Testis (tissue), 3 donors: ENCODE results near the gene AIMP1. TPM values are rescaled to one million over a fixed set of nuclear protein-coding genes. Genes with fewer than 3 reads are reported as not detected.
"Not testable (repeated sequence)": the region's sequence is repeated elsewhere in the genome, so short reads cannot be mapped to it uniquely, and the experiment has no call there.

Experiments
- DNase-seq: peaks from one replicate; pipeline ENCODE4 v3.0.0-alpha.2; 2019
- H3K27ac ChIP-seq, 2 donors: fragments of 200-600 bp; sonication (generic); one replicate each; pipeline ENCODE4 v1.5.1; 2019
- H3K27me3 ChIP-seq: fragments of 200-600 bp; sonication (generic); one replicate; pipeline ENCODE4 v1.5.1; 2019
- H3K36me3 ChIP-seq: fragments of 200-600 bp; sonication (generic); one replicate; pipeline ENCODE4 v1.5.1; 2017; ENCODE audit warnings: low read depth; ENCODE audit errors: missing control alignments
- H3K4me1 ChIP-seq: fragments of 200-600 bp; sonication (generic); one replicate; pipeline ENCODE4 v1.5.1; 2019
- H3K4me3 ChIP-seq, 2 donors: fragments of 200-600 bp; sonication (generic); one replicate each; pipeline ENCODE4 v1.5.1; 2017 to 2019
- H3K9me3 ChIP-seq: fragments of 200-600 bp; sonication (generic); one replicate; pipeline ENCODE4 v1.5.1; 2017
- POLR2A ChIP-seq: fragments of 450-650 bp; IDR thresholded peaks from one replicate; pipeline ENCODE4 v1.6.1; 2017; ENCODE audit warnings: antibody characterized with exemption, mild to moderate bottlenecking, moderate library complexity
- WGBS, 2 donors: methylation state at CpG; one replicate each; pipeline ENCODE4 v1.1.5; 2018; 5-methylcytosine and 5-hydroxymethylcytosine counted together
- intact Hi-C: fragments of 100-400 bp; cut with DNase I; formaldehyde crosslinking; loops from one replicate; pipeline ENCODE4 v1.15.1; 2023; ENCODE audit warnings: low total_unique reads
- polyA plus RNA-seq: library from polyadenylated mRNA; stranded (reverse); fragments of 350-450 nt; fragmentation: Illumina TruSeq; extraction: RNeasy Lipid Tissue Mini Kit (QIAGEN cat#74804); gene quantifications from one replicate; pipeline ENCODE4 v1.2.3, GENCODE V29; 2014; ENCODE audit warnings: low read depth, low replicate concordance; ENCODE audit not compliant: insufficient read depth
- total RNA-seq, 2 donors: library from RNA; depleted of rRNA; stranded (reverse); fragments of >200 nt; gene quantifications; one replicate each; pipeline ENCODE4 v1.2.3, GENCODE V29; 2016
- TF ChIP-seq, protein P1 (sequence below), 3 experiments: fragments of 450-650 bp in 2 of 3; fragments of 200-600 bp in 1 of 3; sonication (generic) in 1 of 3; IDR thresholded peaks; one replicate each; pipeline ENCODE4 v1.5.1; 2016 to 2019; ENCODE audit warnings: antibody characterized with exemption in 3 of 3, mild to moderate bottlenecking in 2 of 3, moderate library complexity in 1 of 3

Gene AIMP1
- total and polyA plus RNA-seq, 3 donors from 2014 or later: 17.7 to 26.3 (median 20.0) TPM

DNA sequence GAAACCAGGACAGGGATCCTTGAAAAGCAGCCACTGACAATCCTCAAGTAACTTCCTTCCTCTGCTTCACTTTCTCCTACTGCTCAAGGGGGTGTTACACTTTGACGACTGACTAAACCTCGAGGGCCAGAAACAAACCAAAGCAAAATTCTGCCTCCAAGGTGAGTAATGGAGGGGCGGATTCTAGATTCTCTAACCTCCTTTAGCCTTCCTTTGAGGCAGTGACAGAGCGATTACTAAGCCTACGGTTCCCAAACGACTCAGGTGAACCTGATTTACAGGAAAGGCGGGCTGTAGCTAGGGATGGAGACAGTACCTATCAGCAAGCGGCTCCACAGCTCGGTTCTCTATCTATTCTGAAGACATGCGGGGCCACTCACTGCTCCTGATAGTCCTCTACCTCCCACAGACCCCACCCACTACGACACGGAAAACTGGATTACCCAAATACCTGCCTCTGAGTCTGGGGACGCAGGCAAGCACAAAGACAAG, 828 bp upstream of the AIMP1 start:
- no peaks in the 10 kb centered on the region for H3K36me3 ChIP-seq
- no peak for DNase-seq
- WGBS, 2 donors: 0% methylated on average over 10 to 13 of the region's 13 CpGs
- no peaks in the 10 kb centered on the region for H3K27me3 ChIP-seq
- intact Hi-C loops: no loop called here
- peaks cover 17% of the 10 kb centered on the region for H3K4me1 ChIP-seq
- H3K4me3 ChIP-seq: peak overlapping the region; percentile 76 to 86
- TF ChIP-seq, protein P1, sequence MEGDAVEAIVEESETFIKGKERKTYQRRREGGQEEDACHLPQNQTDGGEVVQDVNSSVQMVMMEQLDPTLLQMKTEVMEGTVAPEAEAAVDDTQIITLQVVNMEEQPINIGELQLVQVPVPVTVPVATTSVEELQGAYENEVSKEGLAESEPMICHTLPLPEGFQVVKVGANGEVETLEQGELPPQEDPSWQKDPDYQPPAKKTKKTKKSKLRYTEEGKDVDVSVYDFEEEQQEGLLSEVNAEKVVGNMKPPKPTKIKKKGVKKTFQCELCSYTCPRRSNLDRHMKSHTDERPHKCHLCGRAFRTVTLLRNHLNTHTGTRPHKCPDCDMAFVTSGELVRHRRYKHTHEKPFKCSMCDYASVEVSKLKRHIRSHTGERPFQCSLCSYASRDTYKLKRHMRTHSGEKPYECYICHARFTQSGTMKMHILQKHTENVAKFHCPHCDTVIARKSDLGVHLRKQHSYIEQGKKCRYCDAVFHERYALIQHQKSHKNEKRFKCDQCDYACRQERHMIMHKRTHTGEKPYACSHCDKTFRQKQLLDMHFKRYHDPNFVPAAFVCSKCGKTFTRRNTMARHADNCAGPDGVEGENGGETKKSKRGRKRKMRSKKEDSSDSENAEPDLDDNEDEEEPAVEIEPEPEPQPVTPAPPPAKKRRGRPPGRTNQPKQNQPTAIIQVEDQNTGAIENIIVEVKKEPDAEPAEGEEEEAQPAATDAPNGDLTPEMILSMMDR (IDR thresholded peaks at IDR 0.05): no peak
- TF ChIP-seq POLR2A: no peak
- peak overlapping the region; percentile 91 to 97 for H3K27ac ChIP-seq
- H3K9me3 ChIP-seq: no peaks in the 10 kb centered on the region

- 2 to 3% methylated on average over 13 of the region's 13 CpGs for WGBS, 2 donors
- intact Hi-C loops: no loop called here
- Histone ChIP-seq H3K27me3 (no peaks in the 10 kb centered on the region), H3K4me1 (peaks cover 17% of the 10 kb centered on the region), H3K9me3 (no peaks in the 10 kb centered on the region), H3K4me3 (peak overlapping the region; percentile 76 to 86), H3K36me3 (no peaks in the 10 kb centered on the region), H3K27ac (peak overlapping the region; percentile 91 to 97)
- DNase-seq: no peak
- TF ChIP-seq POLR2A: no peak
- TF ChIP-seq, protein P1 (IDR thresholded peaks at IDR 0.05): no peak
Observed at GRCh38 chr4:106316773-106317409, 541 bp downstream of the AIMP1 start.

DNA sequence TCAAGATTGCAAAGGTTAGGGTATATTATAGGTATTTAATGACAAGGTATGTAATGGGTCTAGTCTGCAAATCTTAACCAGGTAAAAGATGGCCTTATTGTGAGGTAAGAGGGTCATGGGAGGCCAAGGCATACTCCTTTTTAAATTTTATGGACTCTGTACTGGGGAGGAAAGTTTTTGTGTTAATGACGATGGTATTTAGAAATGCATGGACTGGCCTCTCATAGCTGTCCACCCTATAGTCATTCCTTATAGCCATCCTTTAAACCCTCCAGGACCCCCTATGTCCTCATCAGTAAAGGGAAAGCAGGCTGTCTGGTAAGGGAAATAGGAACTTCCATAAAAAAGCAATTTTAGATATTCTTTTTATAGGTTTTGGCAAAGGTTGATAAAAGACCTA, 1.5 kb downstream of the AIMP1 start:
- H3K27me3 ChIP-seq: no peaks in the 10 kb centered on the region
- H3K4me3 ChIP-seq: no peak overlapping the region
- H3K9me3 ChIP-seq: no peaks in the 10 kb centered on the region
- H3K4me1 ChIP-seq: peaks cover 17% of the 10 kb centered on the region
- intact Hi-C loops: no loop called here
- 68 to 74% methylated on average over 1 of the region's 1 CpG for WGBS, 2 donors
- no peaks in the 10 kb centered on the region for H3K36me3 ChIP-seq
- TF ChIP-seq, protein P1 (IDR thresholded peaks at IDR 0.05): no peak
- no peak for TF ChIP-seq POLR2A
- DNase-seq: no peak
- H3K27ac ChIP-seq: no peak overlapping the region

DNA sequence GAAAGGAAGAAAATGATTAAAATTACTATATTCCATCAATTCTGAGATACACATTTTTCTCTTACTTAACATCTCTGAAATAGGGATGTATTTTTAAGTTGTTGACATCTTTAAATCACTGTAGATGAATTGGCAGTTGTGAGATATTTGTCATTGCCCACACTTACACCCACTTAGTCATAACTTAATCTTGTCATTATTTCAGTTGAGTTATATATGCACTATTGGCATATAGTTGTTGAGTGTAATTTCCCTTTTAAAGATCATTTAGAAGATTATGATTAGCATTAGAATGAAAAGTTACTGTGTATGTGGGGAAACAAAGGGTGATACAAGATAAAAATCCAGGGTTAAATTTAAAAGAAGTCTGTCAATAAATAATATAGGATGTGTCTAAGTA, 2.2 kb downstream of the AIMP1 start:
- Histone ChIP-seq H3K4me3 (no peak overlapping the region), H3K27ac (no peak overlapping the region), H3K27me3 (no peaks in the 10 kb centered on the region), H3K9me3 (no peaks in the 10 kb centered on the region), H3K36me3 (no peaks in the 10 kb centered on the region), H3K4me1 (peaks cover 17% of the 10 kb centered on the region)
- no peak for DNase-seq
- intact Hi-C loops: no loop called here
- TF ChIP-seq, protein P1 (IDR thresholded peaks at IDR 0.05): no peak
- TF ChIP-seq POLR2A: no peak

DNA sequence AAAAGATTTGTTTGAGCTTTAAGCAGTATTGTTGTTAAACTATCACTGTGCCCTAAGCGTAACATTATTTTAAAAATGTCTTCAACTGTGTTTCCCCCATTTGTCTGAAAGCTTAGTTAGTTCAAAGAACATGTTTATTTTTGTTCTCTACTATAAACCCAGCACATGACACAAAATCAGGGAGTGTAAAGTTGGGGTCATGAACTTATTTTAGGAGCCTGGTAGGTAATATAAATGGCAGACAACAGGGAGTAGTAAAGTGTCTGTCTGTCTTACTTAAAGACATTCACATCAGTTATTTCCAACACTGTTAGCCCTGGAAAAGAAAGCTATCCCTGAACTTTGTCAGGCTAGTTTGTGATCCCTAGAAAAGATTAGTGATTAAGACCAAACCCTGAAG, 3.9 kb downstream of the AIMP1 start:
- TF ChIP-seq, protein P1 (IDR thresholded peaks at IDR 0.05): no peak
- TF ChIP-seq POLR2A: no peak
- intact Hi-C loops: no loop called here
- no peaks in the 10 kb centered on the region for H3K36me3 ChIP-seq
- H3K4me1 ChIP-seq: peaks cover 15% of the 10 kb centered on the region
- H3K27me3 ChIP-seq: no peaks in the 10 kb centered on the region
- H3K27ac ChIP-seq: no peak overlapping the region
- DNase-seq: no peak
- no peak overlapping the region for H3K4me3 ChIP-seq
- no peaks in the 10 kb centered on the region for H3K9me3 ChIP-seq
- 82 to 98% methylated on average over 1 of the region's 1 CpG for WGBS, 2 donors

DNA sequence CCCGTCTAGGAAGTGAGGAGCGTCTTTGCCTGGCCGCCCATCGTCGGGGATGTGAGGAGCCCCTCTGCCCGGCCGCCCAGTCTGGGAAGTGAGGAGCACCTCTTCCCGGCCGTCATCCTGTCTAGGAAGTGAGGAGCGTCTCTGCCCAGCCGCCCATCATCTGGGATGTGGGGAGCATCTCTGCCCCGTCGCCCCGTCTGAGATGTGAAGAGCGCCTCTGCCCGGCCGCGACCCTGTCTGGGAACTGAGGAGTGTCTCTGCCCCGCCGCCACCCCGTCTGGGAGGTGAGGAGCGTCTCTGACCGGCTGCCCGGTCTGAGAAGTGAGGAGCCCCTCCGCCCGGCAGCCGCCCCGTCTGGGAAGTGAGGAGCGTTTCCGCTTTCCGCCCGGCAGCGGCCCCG, 4.8 kb downstream of the AIMP1 start:
- WGBS, 2 donors: 74 to 92% methylated on average over 8 to 34 of the region's 34 CpGs
- not testable (repeated sequence) for H3K27ac ChIP-seq, H3K9me3 ChIP-seq

GRCh38 chr4:106321814-106322213, 5.5 kb downstream of the AIMP1 start:
- H3K9me3 ChIP-seq, H3K27me3 ChIP-seq, H3K36me3 ChIP-seq, H3K27ac ChIP-seq, DNase-seq, intact Hi-C loops: not testable (repeated sequence)
- 40% methylated on average over 6 of the region's 6 CpGs for WGBS, 2 donors
- Histone ChIP-seq H3K4me1 (peaks cover 12% of the 10 kb centered on the region), H3K4me3 (peak overlapping the region in 1 of 2 donors; percentile 41)

More for the DNA sequence above, 4.8 kb downstream of the AIMP1 start:
- Histone ChIP-seq H3K4me3 (peak overlapping the region; percentile 41 to 44), H3K4me1 (peaks cover 12% of the 10 kb centered on the region)
- DNase-seq, H3K36me3 ChIP-seq, intact Hi-C loops, H3K27me3 ChIP-seq: not testable (repeated sequence)
